Prostate gland (tissue), 2 donors: Measurements from ENCODE around the gene RAB27B.

ENCODE experiments used
- POLR2A ChIP-seq: fragments of 450-650 bp; IDR thresholded peaks from one replicate; pipeline ENCODE4 v1.6.1; 2016; ENCODE audit warnings: antibody characterized with exemption, mild to moderate bottlenecking
- POLR2AphosphoS5 ChIP-seq: sonication (generic); formaldehyde crosslinking; IDR thresholded peaks from one replicate; pipeline ENCODE4 v1.6.1; 2017; ENCODE audit warnings: antibody characterized with exemption
- TF ChIP-seq, protein P1 (sequence below), 4 experiments: fragments of 200-600 bp in 2 of 4; fragments of 450-650 bp in 2 of 4; sonication (generic) in 2 of 4; IDR thresholded peaks; 1 replicate in 3 of 4; 2 replicates in 1 of 4; pipeline ENCODE4 v1.5.1; 2016 to 2019; ENCODE audit warnings: antibody characterized with exemption in 4 of 4, mild to moderate bottlenecking in 2 of 4, moderate library complexity in 2 of 4

GRCh38 chr18:54900290-54900689 lies 72.0 kb downstream of the RAB27B start:
- TF ChIP-seq POLR2AphosphoS5 (no peak), POLR2A (no peak)
- TF ChIP-seq, protein P1, sequence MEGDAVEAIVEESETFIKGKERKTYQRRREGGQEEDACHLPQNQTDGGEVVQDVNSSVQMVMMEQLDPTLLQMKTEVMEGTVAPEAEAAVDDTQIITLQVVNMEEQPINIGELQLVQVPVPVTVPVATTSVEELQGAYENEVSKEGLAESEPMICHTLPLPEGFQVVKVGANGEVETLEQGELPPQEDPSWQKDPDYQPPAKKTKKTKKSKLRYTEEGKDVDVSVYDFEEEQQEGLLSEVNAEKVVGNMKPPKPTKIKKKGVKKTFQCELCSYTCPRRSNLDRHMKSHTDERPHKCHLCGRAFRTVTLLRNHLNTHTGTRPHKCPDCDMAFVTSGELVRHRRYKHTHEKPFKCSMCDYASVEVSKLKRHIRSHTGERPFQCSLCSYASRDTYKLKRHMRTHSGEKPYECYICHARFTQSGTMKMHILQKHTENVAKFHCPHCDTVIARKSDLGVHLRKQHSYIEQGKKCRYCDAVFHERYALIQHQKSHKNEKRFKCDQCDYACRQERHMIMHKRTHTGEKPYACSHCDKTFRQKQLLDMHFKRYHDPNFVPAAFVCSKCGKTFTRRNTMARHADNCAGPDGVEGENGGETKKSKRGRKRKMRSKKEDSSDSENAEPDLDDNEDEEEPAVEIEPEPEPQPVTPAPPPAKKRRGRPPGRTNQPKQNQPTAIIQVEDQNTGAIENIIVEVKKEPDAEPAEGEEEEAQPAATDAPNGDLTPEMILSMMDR (IDR thresholded peaks at IDR 0.05): no peak
